H1 (cell line): Measurements from ENCODE around the gene TUBGCP3. TPM values are rescaled to one million over a fixed set of nuclear protein-coding genes. Genes with fewer than 3 reads are reported as not detected.

ENCODE experiments used
- CTCF ChIA-PET: fragments of 300-600 bp; sonication (Branson Sonifier 250); formaldehyde crosslinking; loops from one replicate; lab custom pipeline; 2021; ENCODE audit not compliant: partially characterized antibody; lab: Charles Lee
- POLR2A ChIA-PET: fragments of 300-600 bp; sonication (Branson Sonifier 250); formaldehyde crosslinking; loops from one replicate; lab custom pipeline; 2021; ENCODE audit warnings: inconsistent platforms; ENCODE audit not compliant: partially characterized antibody; lab: Charles Lee
- DNase-seq, 2 experiments: peaks; one replicate each; pipeline versions ENCODE4 v3.0.0 to v3.0.0-alpha.2; 2010 to 2022; ENCODE audit warnings: low spot score in 2 of 2, low read depth in 1 of 2, mixed read lengths in 1 of 2
- FAIRE-seq: peaks from 2 replicates; lab custom pipeline; 2011; peaks lifted over from hg19 to GRCh38; lab: Jason Lieb, UNC
- H2AFZ ChIP-seq: 2 replicates; pipeline ENCODE4 v1.8.1; 2012; ENCODE audit warnings: low read length, inconsistent platforms
- H2AK5ac ChIP-seq: 2 replicates; pipeline ENCODE4 v1.6.1; 2013; ENCODE audit warnings: low read depth, low read length
- H2BK120ac ChIP-seq: replicated peaks from 2 replicates; pipeline ENCODE3; 2013; ENCODE audit warnings: low read depth, low read length, inconsistent platforms
- H2BK12ac ChIP-seq: 2 replicates; pipeline ENCODE4 v1.6.1; 2013; ENCODE audit warnings: low read depth, low read length
- H2BK15ac ChIP-seq: 2 replicates; pipeline ENCODE4 v1.6.1; 2013; ENCODE audit warnings: low read length
- H2BK20ac ChIP-seq: 2 replicates; pipeline ENCODE4 v1.6.1; 2013; ENCODE audit warnings: low read length
- H2BK5ac ChIP-seq: 2 replicates; pipeline ENCODE4 v1.6.1; 2013; ENCODE audit warnings: low read depth, low read length
- H3K14ac ChIP-seq: 2 replicates; pipeline ENCODE4 v1.6.1; 2013; ENCODE audit warnings: inconsistent platforms; ENCODE audit not compliant: insufficient read length
- H3K18ac ChIP-seq: 2 replicates; pipeline ENCODE4 v1.6.1; 2013; ENCODE audit warnings: low read length; ENCODE audit errors: extremely low read depth
- H3K23ac ChIP-seq: 2 replicates; pipeline ENCODE4 v1.6.1; 2013; ENCODE audit warnings: inconsistent platforms; ENCODE audit not compliant: insufficient read length
- H3K23me2 ChIP-seq: 2 replicates; pipeline ENCODE4 v1.6.1; 2013; ENCODE audit warnings: low read depth, low read length
- H3K27ac ChIP-seq: 2 replicates; pipeline ENCODE4 v1.6.1; 2011; ENCODE audit warnings: low read depth, low read length, inconsistent platforms
- H3K27me3 ChIP-seq, 4 experiments: replicated peaks in 1 of 4; 1 replicate in 1 of 4; 2 replicates in 3 of 4; pipeline versions ENCODE4 v1.6.1 to v1.8.1; 2011 to 2013; ENCODE audit warnings: low read length in 3 of 4, mild to moderate bottlenecking in 3 of 4, inconsistent platforms in 2 of 4, mixed read lengths in 2 of 4, moderate library complexity in 1 of 4; ENCODE audit not compliant: control insufficient read depth in 3 of 4, insufficient read depth in 3 of 4; ENCODE audit errors: extremely low read depth in 1 of 4
- H3K36me3 ChIP-seq, 4 experiments: 2 replicates each; pipeline versions ENCODE4 v1.6.1 to v1.8.1; 2011 to 2013; ENCODE audit warnings: mild to moderate bottlenecking in 4 of 4, low read length in 3 of 4, moderate library complexity in 2 of 4, control low read depth in 1 of 4, inconsistent platforms in 1 of 4; ENCODE audit not compliant: insufficient read depth in 4 of 4, control insufficient read depth in 2 of 4
- H3K4ac ChIP-seq: replicated peaks from 2 replicates; pipeline ENCODE3; 2013; ENCODE audit warnings: low read length, low read depth, mixed read lengths, inconsistent platforms; ENCODE audit not compliant: insufficient read length
- H3K4me1 ChIP-seq, 4 experiments: replicated peaks in 1 of 4; 1 replicate in 1 of 4; 2 replicates in 3 of 4; pipeline versions ENCODE4 v1.6.1 to v1.8.1; 2011 to 2013; ENCODE audit warnings: low read length in 3 of 4, inconsistent platforms in 2 of 4, mixed read lengths in 1 of 4; ENCODE audit not compliant: insufficient read depth in 4 of 4, control insufficient read depth in 3 of 4
- H3K4me2 ChIP-seq, 2 experiments: 2 replicates each; pipeline versions ENCODE4 v1.6.1 to v1.8.1; 2011 to 2013; ENCODE audit warnings: low read depth in 2 of 2, low read length in 2 of 2, control low read depth in 1 of 2, inconsistent platforms in 1 of 2, mild to moderate bottlenecking in 1 of 2; ENCODE audit not compliant: insufficient read depth in 1 of 2
- H3K4me3 ChIP-seq, 4 experiments: fragments of 200-600, 300-600 bp in 1 of 4; sonication (generic), shearing (Covaris generic), sonication (Bioruptor Twin) in 1 of 4; 2 replicates each; pipeline versions ENCODE4 v1.5.1 to v1.8.1; 2011 to 2016; ENCODE audit warnings: low read length in 4 of 4, low read depth in 3 of 4, control low read depth in 2 of 4, inconsistent platforms in 2 of 4, mild to moderate bottlenecking in 2 of 4, mixed read lengths in 1 of 4, moderate library complexity in 1 of 4; ENCODE audit not compliant: insufficient read depth in 2 of 4; ENCODE audit errors: extremely low read depth in 1 of 4
- H3K56ac ChIP-seq: replicated peaks from 2 replicates; pipeline ENCODE3; 2013; ENCODE audit warnings: low read depth, mild to moderate bottlenecking, mixed read lengths, low read length, inconsistent platforms; ENCODE audit not compliant: insufficient read length
- H3K79me1 ChIP-seq: 2 replicates; pipeline ENCODE4 v1.6.1; 2013; ENCODE audit warnings: low read depth, low read length, control low read depth
- H3K79me2 ChIP-seq, 2 experiments: 2 replicates each; pipeline versions ENCODE4 v1.6.1 to v1.8.1; 2012 to 2013; ENCODE audit warnings: low read length in 2 of 2, mild to moderate bottlenecking in 2 of 2, inconsistent platforms in 1 of 2; ENCODE audit not compliant: insufficient read depth in 2 of 2, control insufficient read depth in 1 of 2
- H3K9ac ChIP-seq, 4 experiments: replicated peaks in 1 of 4; 1 replicate in 1 of 4; 2 replicates in 3 of 4; pipeline versions ENCODE4 v1.6.1 to v1.8.1; 2011 to 2013; ENCODE audit warnings: low read depth in 3 of 4, low read length in 3 of 4, control low read depth in 2 of 4, mild to moderate bottlenecking in 2 of 4, moderate library complexity in 2 of 4, inconsistent platforms in 1 of 4; ENCODE audit errors: extremely low read depth in 1 of 4
- H3K9me3 ChIP-seq, 2 experiments: 2 replicates each; pipeline versions ENCODE4 v1.6.1 to v1.8.1; 2012 to 2013; ENCODE audit warnings: mild to moderate bottlenecking in 2 of 2, moderate library complexity in 2 of 2, control low read depth in 1 of 2, inconsistent platforms in 1 of 2, low read depth in 1 of 2, low read length in 1 of 2, mixed read lengths in 1 of 2; ENCODE audit not compliant: insufficient read depth in 2 of 2
- H4K20me1 ChIP-seq, 2 experiments: replicated peaks in 1 of 2; 2 replicates each; pipeline versions ENCODE3 to v1.8.1; 2011 to 2013; ENCODE audit warnings: inconsistent platforms in 2 of 2, low read length in 2 of 2, mild to moderate bottlenecking in 1 of 2; ENCODE audit not compliant: insufficient read depth in 2 of 2, control insufficient read depth in 1 of 2
- H4K5ac ChIP-seq: 2 replicates; pipeline ENCODE4 v1.6.1; 2013; ENCODE audit warnings: low read length, low read depth, mixed read lengths, inconsistent platforms; ENCODE audit not compliant: insufficient read length
- H4K8ac ChIP-seq: 2 replicates; pipeline ENCODE4 v1.8.0; 2013; ENCODE audit warnings: mild to moderate bottlenecking, moderate library complexity, low read length, inconsistent platforms; ENCODE audit not compliant: insufficient read depth; ENCODE audit errors: extremely low read depth
- H4K91ac ChIP-seq: replicated peaks from 2 replicates; pipeline ENCODE3; 2013; ENCODE audit warnings: low read length, mixed read lengths, inconsistent platforms; ENCODE audit not compliant: insufficient read length
- BCL11A ChIP-seq, 2 experiments: IDR thresholded peaks; one replicate each; pipeline ENCODE4 v1.6.1; 2011; ENCODE audit warnings: low read depth in 2 of 2, low read length in 2 of 2, mild to moderate bottlenecking in 2 of 2
- CBX8 ChIP-seq: fragments of 300-800, 300-1000 bp; sonication (generic); IDR thresholded peaks from 2 replicates; pipeline ENCODE4 v1.7.1; 2016; ENCODE audit warnings: low read depth, low read length, borderline replicate concordance
- EGR1 ChIP-seq: IDR thresholded peaks from 2 replicates; pipeline ENCODE4 v1.6.1; 2011; ENCODE audit warnings: low read depth, low read length, borderline replicate concordance
- FOSL1 ChIP-seq: IDR thresholded peaks from 2 replicates; pipeline ENCODE4 v1.6.1; 2011; ENCODE audit warnings: mild to moderate bottlenecking, low read depth, low read length, moderate library complexity; ENCODE audit not compliant: insufficient read depth
- GABPA ChIP-seq: IDR thresholded peaks from 2 replicates; pipeline ENCODE4 v1.6.1; 2011; ENCODE audit warnings: mild to moderate bottlenecking, low read length, moderate library complexity, borderline replicate concordance; ENCODE audit not compliant: insufficient read depth
- HDAC6 ChIP-seq: IDR thresholded peaks from one replicate; pipeline ENCODE4 v1.7.1; 2012; ENCODE audit warnings: low read depth, mild to moderate bottlenecking, inconsistent platforms, low read length, moderate library complexity
- KDM4A ChIP-seq: IDR thresholded peaks from one replicate; pipeline ENCODE4 v1.7.1; 2012; ENCODE audit warnings: low read depth, mild to moderate bottlenecking, moderate library complexity, low read length, inconsistent platforms; ENCODE audit not compliant: severe bottlenecking
- PHF8 ChIP-seq: fragments of 200-600 bp; sonication (generic); conservative IDR thresholded peaks from 2 replicates; pipeline ENCODE4 v1.7.1; 2012; ENCODE audit warnings: low read depth, mild to moderate bottlenecking, inconsistent platforms, low read length, moderate library complexity
- POLR2A ChIP-seq, 2 experiments: IDR thresholded peaks; 1 replicate in 1 of 2; 2 replicates in 1 of 2; pipeline ENCODE4 v1.6.1; 2011; ENCODE audit warnings: low read depth in 2 of 2, low read length in 2 of 2, mild to moderate bottlenecking in 2 of 2; ENCODE audit errors: control extremely low read depth in 1 of 2
- RXRA ChIP-seq: IDR thresholded peaks from 2 replicates; pipeline ENCODE4 v1.6.1; 2011; ENCODE audit warnings: low read depth, mild to moderate bottlenecking, low read length, moderate library complexity; ENCODE audit not compliant: insufficient read depth
- SP1 ChIP-seq: IDR thresholded peaks from 2 replicates; pipeline ENCODE4 v1.6.1; 2011; ENCODE audit warnings: low read depth, low read length
- TAF1 ChIP-seq: IDR thresholded peaks from 2 replicates; pipeline ENCODE4 v1.6.1; 2011; ENCODE audit warnings: mild to moderate bottlenecking, low read depth, low read length
- TAF7 ChIP-seq: optimal IDR thresholded peaks from 2 replicates; pipeline ENCODE3; 2011; ENCODE audit warnings: low read depth, mild to moderate bottlenecking, inconsistent platforms, low read length, moderate library complexity, borderline replicate concordance
- TBP ChIP-seq: IDR thresholded peaks from 2 replicates; pipeline ENCODE4 v1.6.1; 2011; ENCODE audit warnings: low read depth, low read length, improper control_type of control experiment
- TCF12 ChIP-seq: IDR thresholded peaks from 2 replicates; pipeline ENCODE4 v1.6.1; 2011; ENCODE audit warnings: low read depth, mild to moderate bottlenecking, low read length
- WGBS, 2 experiments: shearing (Covaris generic) in 1 of 2; methylation state at CpG; one replicate each; pipeline versions ENCODE4 v1.1.6 to v1.1.7; 2013 to 2015; ENCODE audit warnings: low lambda C conversion rate in 2 of 2, mixed read lengths in 2 of 2, inconsistent platforms in 1 of 2, low coverage in 1 of 2, missing lambda C conversion rate in 1 of 2; ENCODE audit not compliant: insufficient replicate concordance in 2 of 2, insufficient coverage in 1 of 2, insufficient read length in 1 of 2; ENCODE audit errors: extremely low coverage in 1 of 2, missing lambda C conversion rate in 1 of 2; 5-methylcytosine and 5-hydroxymethylcytosine counted together
- polyA plus RNA-seq, 7 experiments: library from polyadenylated mRNA; depleted of rRNA in 3 of 7; stranded (reverse) in 5 of 7; unstranded in 2 of 7; fragments of >200 nt in 5 of 7; fragments of 200-250 nt in 2 of 7; gene quantifications; 1 replicate in 5 of 7; 2 replicates in 1 of 7; 4 replicates in 1 of 7; pipeline versions ENCODE4 v1.2.1 to v1.2.3, GENCODE V29; 2011 to 2013; ENCODE audit warnings: missing spikeins in 2 of 7, mixed read lengths in 2 of 7
- total RNA-seq: library from RNA; stranded (reverse); fragmentation: NEBNext Ultra II Directional; extraction: Animal tissue kit (Norgen Biotek cat#: 25700); gene quantifications from 2 replicates; pipeline ENCODE4 v1.2.1, GENCODE V29; 2021

Gene TUBGCP3
- total and polyA plus RNA-seq, 2 of the 8 experiments (the other 6 are each of a cell fraction or from before 2014, with no cell fraction given): 27.0 to 31.7 TPM

- Histone ChIP-seq H3K4ac (no peak overlapping the region), H3K14ac (no peak overlapping the region), H2AK5ac (no peak overlapping the region), H3K27ac (no peak overlapping the region), H2AFZ (no peak overlapping the region), H4K20me1 (peaks cover 4 to 12% of the 10 kb centered on the region in 2 experiments), H3K79me2 (peaks cover 6 to 90% of the 10 kb centered on the region in 2 experiments; a peak in 3 of 4 replicates), H3K18ac (no peak overlapping the region), H3K23me2 (no peaks in the 10 kb centered on the region), H3K9ac (no peak overlapping the region), H3K9me3 (peaks cover 0 to 4% of the 10 kb centered on the region in 2 experiments; a peak in 1 of 4 replicates), H2BK20ac (no peak overlapping the region), H3K36me3 (no peaks in the 10 kb centered on the region), H2BK12ac (no peak overlapping the region), H3K4me3 (no peak overlapping the region), H3K4me2 (no peak overlapping the region), H3K56ac (no peak overlapping the region), H2BK120ac (no peak overlapping the region), H4K5ac (no peak overlapping the region), H2BK5ac (no peak overlapping the region), H3K27me3 (no peaks in the 10 kb centered on the region), H4K8ac (no peak overlapping the region), H4K91ac (no peak overlapping the region), H3K23ac (no peak overlapping the region), H2BK15ac (no peak overlapping the region), H3K79me1 (peaks cover 11% of the 10 kb centered on the region; the same call in 1 of the 2 replicates), H3K4me1 (peaks cover 0 to 15% (median 3%) of the 10 kb centered on the region in 4 experiments; a peak in 5 of 7 replicates)
- FAIRE-seq: no peak
- no peak for DNase-seq
- CTCF ChIA-PET: interaction anchor here (1.1 to 1.9 kb wide), 4 partner anchors 12 to 42 kb away, joined by 4 to 7 read pairs (median 6); no protein-coding TSS in a partner anchor
- POLR2A ChIA-PET: interaction anchor here (1.7 to 3.1 kb wide), 2 partner anchors 9 to 13 kb away, joined by 4 to 15 read pairs; partner anchors contain the start of gene TUBGCP3
- 92% methylated on average over 1 of the region's 1 CpG; no CpG with 5 or more reads in 1 of the 2 experiments for WGBS, 2 experiments
- TF ChIP-seq TAF7 (no peak), EGR1 (no peak), HDAC6 (no peak), GABPA (no peak), BCL11A (IDR thresholded peaks at IDR 0.05; ENCODE audit: low read depth in 2 of 2, low read length in 2 of 2) (no peak), TBP (no peak), CBX8 (no peak), FOSL1 (no peak), KDM4A (no peak), TAF1 (no peak), RXRA (no peak), PHF8 (no peak), SP1 (no peak), TCF12 (no peak), POLR2A (IDR thresholded peaks at IDR 0.05; ENCODE audit: control extremely low read depth in 1 of 2, low read depth in 2 of 2, low read length in 2 of 2) (no peak)
These were observed 13.5 kb downstream of the TUBGCP3 start for GRCh38 chr13:112574416-112574815.
